ENCODE data around the gene HSDL2. TPM values are rescaled to one million over a fixed set of nuclear protein-coding genes. Genes with fewer than 3 reads are reported as not detected.
"Not testable (repeated sequence)": the region's sequence is repeated elsewhere in the genome, so short reads cannot be mapped to it uniquely, and the experiment has no call there.

Gene HSDL2
- total and polyA plus RNA-seq, 2 of the 4 experiments (the other 2 are of a cell fraction): 17.7 to 65.8 TPM

GRCh38 chr9:112373666-112374065 lies 6.2 kb upstream of the HSDL2 start:
- H2BK20ac ChIP-seq (ENCODE audit: low read depth, low read length); H2BK120ac ChIP-seq (ENCODE audit: low read depth, low read length); H2AK9ac ChIP-seq (replicated peaks; ENCODE audit: low read depth, low read length, poor library complexity); intact Hi-C loops (cut with micrococcal nuclease); H3K4me1 ChIP-seq (ENCODE audit: control insufficient read depth, insufficient read depth, low read length); H2AK5ac ChIP-seq (ENCODE audit: low read depth, low read length); in situ Hi-C loops (cut with MboI; ENCODE audit: low sequenced_read_pairs); H3K9me3 ChIP-seq (ENCODE audit: control insufficient read depth, insufficient read depth, low read length); H3K9ac ChIP-seq (ENCODE audit: low read depth, low read length); H3K23ac ChIP-seq (ENCODE audit: low read depth, low read length); H3K27me3 ChIP-seq (ENCODE audit: control insufficient read depth, insufficient read depth, low read length); POLR2A ChIA-PET (ENCODE audit: unreplicated experiment); dilution Hi-C loops (cut with HindIII; ENCODE audit: low sequenced_read_pairs, unreplicated experiment); H2BK15ac ChIP-seq (ENCODE audit: low read depth, low read length); H2BK5ac ChIP-seq (ENCODE audit: low read depth, low read length, poor library complexity, severe bottlenecking); H4K91ac ChIP-seq (ENCODE audit: insufficient read depth, low read depth, low read length); DNase-seq; H3K56ac ChIP-seq (ENCODE audit: extremely low read depth, insufficient read depth, low read length); H4K5ac ChIP-seq (ENCODE audit: low read depth, low read length); ATAC-seq (ENCODE audit: low read depth); H2AFZ ChIP-seq (replicated peaks; ENCODE audit: low read length, poor library complexity); H3K4ac ChIP-seq (ENCODE audit: low read depth, low read length); H3K4me3 ChIP-seq (ENCODE audit: insufficient read depth, low read depth, low read length); H3K4me2 ChIP-seq (ENCODE audit: low read depth, low read length); CTCF ChIA-PET; H3K18ac ChIP-seq (ENCODE audit: low read depth, low read length); BruUV-seq (replicated peaks); H3K36me3 ChIP-seq (ENCODE audit: control insufficient read depth, insufficient read depth, low read length); H4K20me1 ChIP-seq (ENCODE audit: insufficient read depth, low read length); H3K14ac ChIP-seq (replicated peaks; ENCODE audit: low read depth, low read length); H3K27ac ChIP-seq (ENCODE audit: insufficient read depth, low read length); H4K8ac ChIP-seq (ENCODE audit: low read depth in 2 of 2, low read length in 2 of 2); H3K9me1 ChIP-seq (ENCODE audit: insufficient read depth, low read length): not testable (repeated sequence)
- no CpG with 5 or more reads among the region's 2 CpGs for WGBS, 2 experiments (ENCODE audit: extremely low coverage in 2 of 2, insufficient read length in 1 of 2)
- H3K79me1 ChIP-seq (ENCODE audit: low read depth in 1 of 2, low read length in 2 of 2): peaks cover 6 to 13% of the 10 kb centered on the region in 2 experiments

- CTCF ChIA-PET; BruUV-seq (replicated peaks); H3K4me2 ChIP-seq (ENCODE audit: low read depth, low read length); H3K9me3 ChIP-seq (ENCODE audit: control insufficient read depth, insufficient read depth, low read length); H3K27ac ChIP-seq (ENCODE audit: insufficient read depth, low read length); in situ Hi-C loops (cut with MboI; ENCODE audit: low sequenced_read_pairs); H3K14ac ChIP-seq (replicated peaks; ENCODE audit: low read depth, low read length); H4K8ac ChIP-seq (ENCODE audit: low read depth in 2 of 2, low read length in 2 of 2); H3K4me1 ChIP-seq (ENCODE audit: control insufficient read depth, insufficient read depth, low read length); H3K36me3 ChIP-seq (ENCODE audit: control insufficient read depth, insufficient read depth, low read length); H3K18ac ChIP-seq (ENCODE audit: low read depth, low read length); H4K5ac ChIP-seq (ENCODE audit: low read depth, low read length); H2AFZ ChIP-seq (replicated peaks; ENCODE audit: low read length, poor library complexity); H2BK5ac ChIP-seq (ENCODE audit: low read depth, low read length, poor library complexity, severe bottlenecking); dilution Hi-C loops (cut with HindIII; ENCODE audit: low sequenced_read_pairs, unreplicated experiment); H4K20me1 ChIP-seq (ENCODE audit: insufficient read depth, low read length); DNase-seq; H4K91ac ChIP-seq (ENCODE audit: insufficient read depth, low read depth, low read length); H3K9me1 ChIP-seq (ENCODE audit: insufficient read depth, low read length); H3K9ac ChIP-seq (ENCODE audit: low read depth, low read length); H2AK9ac ChIP-seq (replicated peaks; ENCODE audit: low read depth, low read length, poor library complexity); H3K27me3 ChIP-seq (ENCODE audit: control insufficient read depth, insufficient read depth, low read length); H3K4me3 ChIP-seq (ENCODE audit: insufficient read depth, low read depth, low read length); intact Hi-C loops (cut with micrococcal nuclease); H2BK15ac ChIP-seq (ENCODE audit: low read depth, low read length); H3K23ac ChIP-seq (ENCODE audit: low read depth, low read length); ATAC-seq (ENCODE audit: low read depth); H2BK120ac ChIP-seq (ENCODE audit: low read depth, low read length); POLR2A ChIA-PET (ENCODE audit: unreplicated experiment); H3K56ac ChIP-seq (ENCODE audit: extremely low read depth, insufficient read depth, low read length); H3K4ac ChIP-seq (ENCODE audit: low read depth, low read length); H2BK20ac ChIP-seq (ENCODE audit: low read depth, low read length); H2AK5ac ChIP-seq (ENCODE audit: low read depth, low read length): not testable (repeated sequence)
- H3K79me1 ChIP-seq (ENCODE audit: low read depth in 1 of 2, low read length in 2 of 2): peaks cover 6 to 16% of the 10 kb centered on the region in 2 experiments
- WGBS, 2 experiments (ENCODE audit: extremely low coverage in 2 of 2, insufficient read length in 1 of 2): no CpG with 5 or more reads among the region's 2 CpGs
Measured at GRCh38 chr9:112374232-112374631, 5.7 kb upstream of the HSDL2 start.
